Mammary epithelial cell (primary cell): ENCODE results near the gene CFAP65.

Source experiments
- CTCF ChIP-seq, 2 donors: IDR thresholded peaks in 1 of 2; conservative IDR thresholded peaks in 1 of 2; 2 replicates each; pipeline ENCODE4 v1.5.1; 2011 to 2012; ENCODE audit warnings: inconsistent platforms in 2 of 2, low read length in 2 of 2, mild to moderate bottlenecking in 2 of 2, control low read depth in 1 of 2, low read depth in 1 of 2; ENCODE audit not compliant: insufficient read depth in 1 of 2; ENCODE audit errors: extremely low read depth in 1 of 2
- EZH2 ChIP-seq: IDR thresholded peaks from 2 replicates; pipeline ENCODE4 v1.6.1; 2012; ENCODE audit warnings: low read length, inconsistent platforms, borderline replicate concordance

GRCh38 chr2:219087848-219088247, 46.5 kb upstream of the CFAP65 start:
- TF ChIP-seq CTCF (conservative IDR thresholded peaks at IDR 0.05 in 1 of 2, IDR thresholded peaks at IDR 0.05 in 1 of 2; ENCODE audit: extremely low read depth in 1 of 2, insufficient read depth in 1 of 2, low read depth in 1 of 2, low read length in 2 of 2) = no peak
- TF ChIP-seq EZH2 = no peak
